Activated CD4-positive, alpha-beta T cell treated with anti-CD3 and anti-CD28 coated beads, Interleukin-2, Interleukin-6, amounts not matched to agents 100 ng/mL and 50 ng/mL, durations not matched to agents 16 hours and 8 hours (primary cell): ENCODE data around the gene CRYBG1.
"Not testable (repeated sequence)": the region's sequence is repeated elsewhere in the genome, so short reads cannot be mapped to it uniquely, and the experiment has no call there.

Experiments
- DNase-seq: peaks from one replicate; pipeline ENCODE4 v3.0.0-alpha.2; 2020

CRYBG1 gene

GRCh38 chr6:106373502-106374239 is 13.2 kb downstream of the CRYBG1 start:
- DNase-seq: no peak

- no peak for DNase-seq
These were observed 16.6 kb downstream of the CRYBG1 start for GRCh38 chr6:106377061-106377540.

DNA sequence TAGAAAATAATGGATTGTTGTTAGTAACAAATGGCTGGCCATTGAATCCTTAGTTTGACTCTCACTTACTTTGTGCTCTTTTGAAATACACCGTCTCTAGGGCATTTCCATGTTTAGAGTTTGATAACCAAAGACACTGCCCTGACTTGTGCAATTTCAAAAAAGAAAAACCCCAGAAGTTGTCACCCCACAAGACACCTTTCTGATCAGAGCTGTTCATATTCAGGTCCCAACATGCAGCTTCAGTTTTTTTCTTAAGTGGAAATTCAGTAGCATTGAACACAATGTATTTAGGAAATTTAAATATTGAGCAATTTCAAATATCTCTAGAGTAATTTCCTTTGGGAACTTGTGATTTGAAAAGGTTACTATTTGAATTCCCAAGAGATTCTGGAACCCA is 19.4 kb downstream of the CRYBG1 start:
- no peak for DNase-seq

DNA sequence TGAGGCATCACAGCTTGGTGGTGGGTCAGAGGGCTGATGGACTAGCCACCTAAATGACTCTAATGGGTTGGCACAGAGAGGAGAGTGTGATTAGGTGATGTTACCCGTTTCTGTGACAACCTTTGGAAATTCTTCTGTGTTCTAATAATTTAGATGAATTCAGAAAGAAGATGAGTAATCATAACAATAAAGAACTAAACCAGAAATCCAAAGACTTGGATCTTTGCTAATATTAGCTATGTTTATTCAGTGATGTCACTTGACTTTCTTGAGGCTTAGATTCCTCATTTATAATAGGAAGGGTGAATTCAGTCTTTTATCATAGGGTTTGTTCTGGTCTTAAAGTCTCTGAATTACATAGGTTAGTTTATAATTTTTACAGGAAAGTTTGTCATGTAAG is 19.9 kb downstream of the CRYBG1 start:
- DNase-seq: no peak

GRCh38 chr6:106381223-106381622 is 20.7 kb downstream of the CRYBG1 start:
- no peak for DNase-seq

- DNase-seq: no peak
These were observed 21.4 kb downstream of the CRYBG1 start for GRCh38 chr6:106381881-106382280.

DNA sequence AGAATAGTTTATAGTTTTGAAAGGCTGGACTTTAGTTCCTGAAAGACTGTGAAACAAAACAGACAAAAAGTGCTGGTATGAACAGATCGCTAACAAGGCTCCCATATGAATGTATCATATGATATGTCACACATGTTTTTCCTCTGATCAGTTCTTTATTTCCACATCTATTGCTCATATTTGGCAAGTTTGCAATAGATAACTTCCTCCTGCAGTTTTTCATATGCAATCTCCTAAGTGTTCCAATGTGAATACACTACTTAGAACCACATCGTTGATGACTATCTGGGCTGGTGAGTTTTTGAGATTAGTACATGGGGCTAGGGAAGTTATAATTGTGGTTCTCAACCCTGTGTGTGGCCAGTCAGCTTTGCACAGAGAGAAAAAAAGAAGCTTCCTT is 23.1 kb downstream of the CRYBG1 start:
- no peak for DNase-seq

GRCh38 chr6:106385530-106385929 is 25.0 kb downstream of the CRYBG1 start:
- no peak for DNase-seq

- no peak for DNase-seq
These were observed 27.4 kb downstream of the CRYBG1 start for GRCh38 chr6:106387875-106388274.

DNA sequence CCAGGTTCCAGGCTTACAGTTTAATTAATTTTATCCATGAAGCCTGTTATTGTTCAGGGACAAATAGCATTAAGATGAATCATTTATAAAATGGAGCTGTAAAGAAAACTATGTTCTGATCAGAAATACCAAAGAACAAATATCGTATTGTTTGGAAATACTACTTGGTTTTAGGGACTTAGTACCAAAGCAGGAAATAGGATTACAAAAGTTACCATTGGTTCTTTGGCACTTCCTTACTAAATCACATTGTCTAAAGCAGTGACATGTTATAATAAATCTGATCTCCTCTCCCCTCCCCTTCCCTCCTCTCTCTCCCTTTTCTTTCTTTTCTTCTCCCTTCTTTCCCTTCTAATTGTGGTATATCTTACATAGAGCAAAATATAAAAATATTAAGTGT is 29.6 kb downstream of the CRYBG1 start:
- no peak for DNase-seq

DNA sequence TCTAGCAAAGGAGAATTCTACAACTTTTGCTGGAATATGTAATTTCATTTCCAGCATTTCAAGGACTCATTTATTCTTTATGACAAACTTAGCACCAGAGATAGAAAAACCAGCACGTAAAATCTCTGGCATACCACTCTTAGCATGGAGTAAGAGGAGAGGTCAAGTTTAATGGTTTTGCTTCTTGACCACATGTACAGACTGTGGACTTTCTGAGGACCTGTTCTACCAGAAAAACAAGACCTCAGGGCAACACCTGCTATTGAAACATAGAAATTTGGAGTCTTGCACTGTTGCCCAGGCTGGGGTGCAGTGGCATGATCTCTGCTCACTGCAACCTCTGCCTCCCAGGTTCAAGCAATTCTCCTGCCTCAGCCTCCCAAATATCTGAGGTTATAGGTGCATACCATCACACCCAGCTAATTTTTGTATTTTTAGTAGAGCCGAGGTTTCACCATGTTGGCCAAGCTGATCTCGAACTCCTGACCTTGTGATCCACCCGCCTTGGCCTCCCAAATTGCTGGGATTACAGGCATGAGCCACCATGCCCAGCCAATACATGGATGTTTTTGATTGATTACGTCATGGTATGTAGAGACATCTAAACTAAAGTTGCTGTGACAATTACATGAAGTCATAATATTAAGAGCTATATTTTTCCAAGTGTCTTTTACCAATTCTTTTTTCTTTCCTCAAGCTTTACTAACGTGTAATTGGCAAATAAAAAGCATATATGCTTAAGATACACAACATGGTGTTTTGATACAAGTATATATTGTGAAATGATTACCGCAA is 36.1 kb downstream of the CRYBG1 start:
- DNase-seq: no peak

- no peak for DNase-seq
These were observed 36.9 kb downstream of the CRYBG1 start for GRCh38 chr6:106397431-106397830.

GRCh38 chr6:106398621-106399020 is 38.1 kb downstream of the CRYBG1 start:
- no peak for DNase-seq

DNA sequence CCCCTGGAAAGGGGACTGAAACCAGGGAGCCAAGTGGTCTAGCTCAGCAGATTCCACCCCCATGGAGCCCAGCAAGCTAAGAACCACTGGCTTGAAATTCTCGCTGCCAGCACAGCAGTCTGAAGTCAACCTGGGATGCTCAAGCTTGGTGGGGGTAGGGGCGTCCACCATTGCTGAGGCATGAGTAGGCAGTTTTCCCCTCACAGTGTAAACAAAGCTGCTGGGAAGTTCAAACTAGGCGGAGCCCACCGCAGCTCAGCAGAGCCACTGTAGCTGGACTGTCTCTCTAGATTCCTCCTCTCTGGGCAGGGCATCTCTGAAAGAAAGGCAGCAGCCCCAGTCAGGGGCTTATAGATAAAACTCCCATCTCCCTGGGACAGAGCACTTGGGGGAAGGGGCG is 44.5 kb downstream of the CRYBG1 start:
- not testable (repeated sequence) for DNase-seq

DNA sequence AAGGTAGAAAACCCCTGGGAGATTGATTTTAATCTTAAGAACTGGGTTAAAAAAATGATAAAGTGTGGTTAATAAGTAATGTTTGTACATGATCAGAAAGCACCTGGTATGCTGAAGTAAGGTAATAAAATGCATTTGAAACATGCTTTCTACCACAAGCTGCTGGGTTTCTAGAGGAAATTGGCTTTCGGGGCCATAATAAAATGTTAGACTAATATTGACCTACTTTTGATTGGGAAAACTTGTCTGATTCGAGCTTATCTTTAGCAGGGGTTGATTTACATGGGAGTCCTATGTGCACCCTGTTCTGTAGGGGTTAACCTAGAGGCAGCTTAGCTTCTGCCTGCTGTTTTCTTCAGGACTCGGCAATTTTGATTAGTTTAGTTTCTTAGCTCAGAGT is 50.5 kb downstream of the CRYBG1 start:
- no peak for DNase-seq

- DNase-seq: no peak
These were observed 51.2 kb downstream of the CRYBG1 start for GRCh38 chr6:106411643-106412200.

- no peak for DNase-seq
These were observed 52.5 kb downstream of the CRYBG1 start for GRCh38 chr6:106413016-106413415.

DNA sequence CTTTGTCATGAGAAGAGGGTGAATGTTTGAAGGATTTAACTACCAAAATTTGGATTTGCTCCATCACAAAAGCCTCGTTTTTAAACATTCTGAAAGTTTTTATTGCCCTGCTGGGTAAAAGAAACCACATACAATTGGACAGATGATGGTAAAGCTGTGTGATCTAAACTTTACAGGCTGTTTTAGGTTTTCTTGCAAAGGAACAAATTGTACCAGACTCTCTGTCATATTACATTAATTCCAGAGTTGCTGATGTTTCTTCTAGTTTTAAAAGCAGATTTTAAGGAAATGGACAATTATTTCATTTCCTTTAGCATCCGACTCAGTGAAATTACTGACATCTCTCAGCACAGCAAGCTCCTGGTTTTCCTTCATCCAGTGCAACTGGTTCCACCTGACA is 53.2 kb downstream of the CRYBG1 start:
- no peak for DNase-seq

DNA sequence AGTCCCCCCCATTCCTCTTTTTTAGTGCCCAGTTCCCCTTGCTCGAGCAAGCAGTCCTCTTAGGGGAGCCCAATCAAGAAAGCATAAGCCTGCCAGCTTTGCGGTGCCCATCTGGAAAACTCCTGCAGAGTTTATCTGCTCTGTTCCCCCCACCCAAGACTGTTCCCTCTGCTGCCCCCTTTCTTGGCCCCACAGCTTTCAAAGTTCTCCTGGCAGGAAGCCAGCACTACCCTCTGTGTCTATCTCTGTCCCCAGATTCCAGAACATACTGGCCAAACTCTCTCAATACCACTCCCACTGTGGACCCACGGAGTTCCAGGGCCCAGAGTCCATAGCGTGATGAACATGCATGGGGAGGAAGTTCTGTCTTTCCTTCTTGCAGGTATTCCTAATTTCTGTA is 55.4 kb downstream of the CRYBG1 start:
- no peak for DNase-seq

GRCh38 chr6:106417572-106418147 is 57.1 kb downstream of the CRYBG1 start:
- DNase-seq: no peak

DNA sequence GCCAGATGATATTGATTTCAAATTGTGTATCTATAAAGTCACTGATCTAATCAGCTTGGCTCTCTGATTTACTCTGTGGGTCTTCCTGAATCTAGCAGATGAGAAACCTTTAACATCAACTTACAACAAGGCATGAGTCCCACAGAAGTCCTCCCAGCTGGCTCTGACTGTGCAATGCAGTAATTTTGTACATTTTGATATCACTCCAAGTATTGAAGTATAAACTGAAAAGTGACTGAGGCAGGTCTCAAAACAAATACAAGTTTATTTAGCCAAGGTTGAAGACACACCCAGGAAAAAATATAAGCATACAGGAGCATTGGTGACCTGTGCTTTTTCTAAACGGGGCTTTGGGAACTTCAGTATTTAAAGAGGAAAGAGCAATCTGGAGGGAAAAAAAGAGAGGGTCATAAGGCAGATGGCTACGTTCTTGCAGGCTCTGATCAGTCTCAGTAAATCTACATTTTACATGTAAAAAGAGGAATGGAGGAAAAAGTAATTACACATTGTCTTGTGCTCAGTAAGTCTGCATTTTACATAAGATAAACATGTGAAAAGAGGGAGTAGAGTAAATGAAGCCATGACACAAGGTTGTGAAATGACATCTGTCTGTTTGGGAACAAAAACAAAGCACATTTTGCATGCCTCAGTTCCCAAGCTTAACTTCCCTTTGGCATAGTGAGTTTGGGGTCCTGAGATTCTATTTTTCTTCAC is 59.5 kb downstream of the CRYBG1 start:
- no peak for DNase-seq

- no peak for DNase-seq
These were observed 61.0 kb downstream of the CRYBG1 start for GRCh38 chr6:106421496-106421895.

DNA sequence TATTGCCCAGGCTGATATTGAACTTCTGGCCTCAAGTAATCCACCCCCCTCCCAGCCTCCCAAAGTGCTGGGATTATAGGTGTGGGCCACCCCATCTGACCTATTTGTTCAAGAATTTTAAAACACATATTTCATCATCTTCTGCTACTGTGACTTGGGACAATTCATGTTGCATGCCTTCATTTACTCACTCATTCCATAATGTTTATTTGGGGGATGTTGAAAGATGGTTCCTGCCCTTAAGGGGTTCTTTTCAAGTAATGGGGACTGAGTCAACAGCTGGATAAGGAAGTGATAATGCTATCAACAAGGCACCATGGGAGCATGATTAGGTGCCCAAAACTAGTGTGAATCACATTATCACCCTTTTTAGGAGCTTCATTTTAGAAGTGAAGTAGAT is 62.0 kb downstream of the CRYBG1 start:
- no peak for DNase-seq
